Neural progenitor cell (in vitro differentiated cells): ENCODE measurements around the gene RAB8B. TPM values are rescaled to one million over a fixed set of nuclear protein-coding genes. Genes with fewer than 3 reads are reported as not detected.

Experiments used
- DNase-seq: peaks from one replicate; pipeline ENCODE4 v3.0.0-alpha.2; 2016; ENCODE audit warnings: low spot score
- H2AFZ ChIP-seq: fragments of 200-600 bp; sonication (generic); replicated peaks from 2 replicates; pipeline ENCODE4 v1.6.1; 2016; ENCODE audit warnings: antibody characterized with exemption
- H3F3A ChIP-seq: fragments of 200-600 bp; sonication (generic); 2 replicates; pipeline ENCODE4 v1.6.1; 2016; ENCODE audit warnings: antibody characterized with exemption, low read depth
- H3K27ac ChIP-seq: fragments of 200-600 bp; sonication (generic); 2 replicates; pipeline ENCODE4 v1.5.1; 2016; ENCODE audit warnings: mild to moderate bottlenecking
- H3K27me3 ChIP-seq: fragments of 200-600 bp; sonication (generic); 2 replicates; pipeline ENCODE4 v1.6.1; 2016; ENCODE audit warnings: mild to moderate bottlenecking, moderate library complexity
- H3K36me3 ChIP-seq: fragments of 200-600 bp; sonication (generic); 2 replicates; pipeline ENCODE4 v1.5.1; 2016
- H3K4me1 ChIP-seq: fragments of 200-600 bp; sonication (generic); 2 replicates; pipeline ENCODE4 v1.6.1; 2016; ENCODE audit warnings: mixed run types
- H3K4me2 ChIP-seq: fragments of 200-600 bp; sonication (generic); 2 replicates; pipeline ENCODE4 v1.6.1; 2016
- H3K4me3 ChIP-seq: fragments of 200-600 bp; sonication (generic); 2 replicates; pipeline ENCODE4 v1.5.1; 2016
- H3K79me2 ChIP-seq: fragments of 200-600 bp; sonication (generic); 2 replicates; pipeline ENCODE4 v1.6.1; 2016; ENCODE audit warnings: low read depth
- H3K9ac ChIP-seq: fragments of 200-600 bp; sonication (generic); 2 replicates; pipeline ENCODE4 v1.6.1; 2016
- H3K9me3 ChIP-seq: fragments of 200-600 bp; sonication (generic); 2 replicates; pipeline ENCODE4 v1.5.1; 2016; ENCODE audit warnings: low read depth
- H4K20me1 ChIP-seq: fragments of 200-600 bp; sonication (generic); 2 replicates; pipeline ENCODE4 v1.6.1; 2016; ENCODE audit warnings: low read depth
- H3K27ac Mint-ChIP-seq: 3 replicates; pipeline ENCODE4 v1.8.0; 2021; ENCODE audit warnings: mixed read lengths
- H3K27me3 Mint-ChIP-seq: 2 replicates; pipeline ENCODE4 v1.8.0; 2022; ENCODE audit warnings: low read depth, mild to moderate bottlenecking, inconsistent platforms, moderate library complexity, mixed read lengths; ENCODE audit not compliant: insufficient read depth
- H3K36me3 Mint-ChIP-seq: 3 replicates; pipeline ENCODE4 v1.8.0; 2021; ENCODE audit warnings: mixed read lengths
- H3K4me1 Mint-ChIP-seq: 3 replicates; pipeline ENCODE4 v1.8.0; 2021; ENCODE audit warnings: mixed read lengths
- H3K4me3 Mint-ChIP-seq: 3 replicates; pipeline ENCODE4 v1.8.0; 2021; ENCODE audit warnings: mild to moderate bottlenecking, moderate library complexity, mixed read lengths
- H3K9me3 Mint-ChIP-seq: 3 replicates; pipeline ENCODE4 v1.8.0; 2020; ENCODE audit warnings: mixed read lengths
- CTCF ChIP-seq: fragments of 200-600 bp; sonication (generic); IDR thresholded peaks from 2 replicates; pipeline ENCODE4 v1.5.1; 2017; ENCODE audit warnings: antibody characterized with exemption, mild to moderate bottlenecking
- EZH2 ChIP-seq: fragments of 200-600 bp; sonication (generic); IDR thresholded peaks from 2 replicates; pipeline ENCODE4 v1.6.1; 2017; ENCODE audit warnings: antibody characterized with exemption, mild to moderate bottlenecking, moderate library complexity
- EZH2phosphoT487 ChIP-seq: fragments of 200-600 bp; sonication (generic); IDR thresholded peaks from 2 replicates; pipeline ENCODE4 v1.6.1; 2017; ENCODE audit warnings: antibody characterized with exemption
- total RNA-seq: library from RNA; depleted of rRNA; stranded (reverse); fragments of >200 nt; gene quantifications from 2 replicates; pipeline ENCODE4 v1.2.3, GENCODE V29; 2015; ENCODE audit warnings: low replicate concordance

The RAB8B gene
- total RNA-seq, 1 donor from 2014 or later = 107 TPM

GRCh38 chr15:63294359-63294758 is 105.0 kb downstream of the RAB8B start:
- H3K27ac Mint-ChIP-seq = no peak overlapping the region
- no peak overlapping the region for H3K4me2 ChIP-seq
- no peaks in the 10 kb centered on the region for H3K79me2 ChIP-seq
- TF ChIP-seq EZH2phosphoT487 (no peak), CTCF (no peak), EZH2 (no peak)
- DNase-seq = no peak
- H3K4me1 Mint-ChIP-seq = peaks cover 18% of the 10 kb centered on the region
- H2AFZ ChIP-seq = no peak overlapping the region
- no peak overlapping the region for H3K4me3 Mint-ChIP-seq
- no peaks in the 10 kb centered on the region for H3F3A ChIP-seq
- no peaks in the 10 kb centered on the region for H4K20me1 ChIP-seq
- no peak overlapping the region for H3K9ac ChIP-seq
- H3K9me3 ChIP-seq = no peaks in the 10 kb centered on the region
- no peak overlapping the region for H3K4me3 ChIP-seq
- H3K36me3 Mint-ChIP-seq = peaks cover 9% of the 10 kb centered on the region
- peaks cover 3% of the 10 kb centered on the region for H3K27me3 Mint-ChIP-seq
- H3K9me3 Mint-ChIP-seq = no peaks in the 10 kb centered on the region
- no peaks in the 10 kb centered on the region for H3K27me3 ChIP-seq
- no peak overlapping the region for H3K27ac ChIP-seq
- H3K4me1 ChIP-seq = no peaks in the 10 kb centered on the region
- H3K36me3 ChIP-seq = no peaks in the 10 kb centered on the region

- Histone ChIP-seq H3K9me3 (no peaks in the 10 kb centered on the region), H3K36me3 (no peaks in the 10 kb centered on the region), H3K4me1 (no peaks in the 10 kb centered on the region), H3K27ac (no peak overlapping the region), H4K20me1 (no peaks in the 10 kb centered on the region), H3K27me3 (no peaks in the 10 kb centered on the region), H3K4me2 (no peak overlapping the region), H3K79me2 (no peaks in the 10 kb centered on the region), H2AFZ (no peak overlapping the region), H3K4me3 (no peak overlapping the region), H3F3A (no peaks in the 10 kb centered on the region), H3K9ac (no peak overlapping the region)
- Mint-ChIP-seq H3K4me1 (peaks cover 23% of the 10 kb centered on the region), H3K27me3 (peaks cover 3% of the 10 kb centered on the region), H3K36me3 (peaks cover 16% of the 10 kb centered on the region), H3K9me3 (no peaks in the 10 kb centered on the region), H3K27ac (no peak overlapping the region), H3K4me3 (no peak overlapping the region)
- no peak for DNase-seq
- TF ChIP-seq EZH2 (no peak), EZH2phosphoT487 (no peak), CTCF (no peak)
Measured at GRCh38 chr15:63295341-63295740, 105.9 kb downstream of the RAB8B start.

GRCh38 chr15:63296195-63296594 is 106.8 kb downstream of the RAB8B start:
- Mint-ChIP-seq H3K4me1 (peaks cover 20% of the 10 kb centered on the region), H3K9me3 (no peaks in the 10 kb centered on the region), H3K27ac (no peak overlapping the region), H3K36me3 (peaks cover 16% of the 10 kb centered on the region), H3K4me3 (no peak overlapping the region), H3K27me3 (peaks cover 3% of the 10 kb centered on the region)
- H3K4me1 ChIP-seq = no peaks in the 10 kb centered on the region
- H3F3A ChIP-seq = no peaks in the 10 kb centered on the region
- H3K27ac ChIP-seq = no peak overlapping the region
- H3K4me2 ChIP-seq = no peak overlapping the region
- TF ChIP-seq EZH2phosphoT487 = no peak
- no peak for TF ChIP-seq EZH2
- no peak for TF ChIP-seq CTCF
- H3K9ac ChIP-seq = no peak overlapping the region
- H3K9me3 ChIP-seq = no peaks in the 10 kb centered on the region
- H3K36me3 ChIP-seq = no peaks in the 10 kb centered on the region
- no peaks in the 10 kb centered on the region for H3K79me2 ChIP-seq
- H2AFZ ChIP-seq = no peak overlapping the region
- no peak overlapping the region for H3K4me3 ChIP-seq
- no peaks in the 10 kb centered on the region for H4K20me1 ChIP-seq
- H3K27me3 ChIP-seq = no peaks in the 10 kb centered on the region
- DNase-seq = no peak
